Measurements from ENCODE around the gene LEKR1. TPM values are rescaled to one million over a fixed set of nuclear protein-coding genes. Genes with fewer than 3 reads are reported as not detected.

Gene LEKR1
- total RNA-seq, 1 experiment from 2014 or later, result 0.90 TPM

DNA sequence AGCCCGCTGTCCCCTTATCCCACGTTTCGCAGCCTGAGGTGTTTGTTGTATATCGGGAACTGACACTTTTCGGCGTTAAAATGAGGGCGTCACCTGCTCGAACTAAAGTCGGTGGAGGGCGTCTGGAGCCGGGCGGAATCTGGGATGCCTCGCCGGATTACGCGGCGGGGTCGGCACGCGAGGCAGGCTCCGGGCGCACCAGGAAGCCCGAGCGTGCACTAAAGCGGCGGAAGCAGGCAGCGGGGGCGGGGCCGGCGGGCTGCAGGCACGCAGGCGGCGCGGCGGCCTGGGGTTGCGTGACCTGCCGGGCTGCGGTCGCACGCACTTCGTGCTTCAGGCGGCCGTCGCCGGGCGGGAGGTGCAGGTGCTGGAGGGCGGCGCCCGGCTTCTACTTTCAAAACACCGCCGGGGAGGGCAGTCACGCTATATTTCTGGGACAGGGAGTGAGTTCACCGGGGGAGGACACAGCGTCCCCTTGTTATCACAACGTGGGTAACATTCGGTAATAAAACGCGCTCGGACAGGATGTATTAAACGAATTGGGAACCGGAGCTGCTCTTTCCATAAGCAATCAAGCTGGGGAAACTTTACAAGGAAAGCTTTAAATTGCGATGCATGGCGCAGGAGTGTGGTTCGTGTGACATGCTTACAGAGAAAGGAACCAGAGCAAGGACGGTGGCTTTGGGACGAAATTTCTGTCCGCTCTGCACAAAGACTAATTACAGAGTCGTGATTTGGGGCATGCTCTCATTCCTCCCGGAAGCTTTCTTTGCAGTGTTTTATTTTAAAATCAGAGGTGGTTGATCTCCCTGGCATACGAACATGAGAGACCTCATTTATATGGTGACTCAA lies 9.1 kb upstream of the LEKR1 start:
- peak; percentile 89 for DNase-seq (ENCODE audit: low spot score)
- ChIA-PET CTCF (no interaction called here), POLR2A (ENCODE audit: low non-redundant PET) (no interaction called here)
- no peak for TF ChIP-seq EZH2 (IDR thresholded peaks at IDR 0.05; ENCODE audit: borderline replicate concordance, low read depth, low read length, poor library complexity, severe bottlenecking)
- TF ChIP-seq, protein P1, sequence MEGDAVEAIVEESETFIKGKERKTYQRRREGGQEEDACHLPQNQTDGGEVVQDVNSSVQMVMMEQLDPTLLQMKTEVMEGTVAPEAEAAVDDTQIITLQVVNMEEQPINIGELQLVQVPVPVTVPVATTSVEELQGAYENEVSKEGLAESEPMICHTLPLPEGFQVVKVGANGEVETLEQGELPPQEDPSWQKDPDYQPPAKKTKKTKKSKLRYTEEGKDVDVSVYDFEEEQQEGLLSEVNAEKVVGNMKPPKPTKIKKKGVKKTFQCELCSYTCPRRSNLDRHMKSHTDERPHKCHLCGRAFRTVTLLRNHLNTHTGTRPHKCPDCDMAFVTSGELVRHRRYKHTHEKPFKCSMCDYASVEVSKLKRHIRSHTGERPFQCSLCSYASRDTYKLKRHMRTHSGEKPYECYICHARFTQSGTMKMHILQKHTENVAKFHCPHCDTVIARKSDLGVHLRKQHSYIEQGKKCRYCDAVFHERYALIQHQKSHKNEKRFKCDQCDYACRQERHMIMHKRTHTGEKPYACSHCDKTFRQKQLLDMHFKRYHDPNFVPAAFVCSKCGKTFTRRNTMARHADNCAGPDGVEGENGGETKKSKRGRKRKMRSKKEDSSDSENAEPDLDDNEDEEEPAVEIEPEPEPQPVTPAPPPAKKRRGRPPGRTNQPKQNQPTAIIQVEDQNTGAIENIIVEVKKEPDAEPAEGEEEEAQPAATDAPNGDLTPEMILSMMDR (conservative IDR thresholded peaks at IDR 0.05; ENCODE audit: low read depth, low read length), result no peak; the same call in 1 of the 2 replicates
- TSS peak; percentile 95 for BruUV-seq (replicated peaks)
- peak overlapping the region; percentile 49 for H3K4me3 ChIP-seq (ENCODE audit: low read depth, low read length, poor library complexity, severe bottlenecking)
- no peaks in the 10 kb centered on the region for H3K9me3 ChIP-seq (ENCODE audit: low read depth, low read length, poor library complexity, severe bottlenecking)
- intact Hi-C loops (cut with micrococcal nuclease; ENCODE audit: unreplicated experiment), result loop anchor here (5.0 kb wide), 2 partner anchors 140 to 265 kb away; no protein-coding TSS in a partner anchor
- peaks cover 54% of the 10 kb centered on the region for H3K4me1 ChIP-seq (ENCODE audit: insufficient read depth, low read length, poor library complexity, severe bottlenecking)
- H3K27me3 ChIP-seq (replicated peaks; ENCODE audit: insufficient read depth, low read depth, low read length, poor library complexity), result no peaks in the 10 kb centered on the region
- no peaks in the 10 kb centered on the region for H3K36me3 ChIP-seq (ENCODE audit: insufficient read depth, low read length, poor library complexity, severe bottlenecking)
- H3K27ac ChIP-seq (ENCODE audit: low read depth, low read length, poor library complexity, severe bottlenecking), result peak overlapping the region; percentile 63

DNA sequence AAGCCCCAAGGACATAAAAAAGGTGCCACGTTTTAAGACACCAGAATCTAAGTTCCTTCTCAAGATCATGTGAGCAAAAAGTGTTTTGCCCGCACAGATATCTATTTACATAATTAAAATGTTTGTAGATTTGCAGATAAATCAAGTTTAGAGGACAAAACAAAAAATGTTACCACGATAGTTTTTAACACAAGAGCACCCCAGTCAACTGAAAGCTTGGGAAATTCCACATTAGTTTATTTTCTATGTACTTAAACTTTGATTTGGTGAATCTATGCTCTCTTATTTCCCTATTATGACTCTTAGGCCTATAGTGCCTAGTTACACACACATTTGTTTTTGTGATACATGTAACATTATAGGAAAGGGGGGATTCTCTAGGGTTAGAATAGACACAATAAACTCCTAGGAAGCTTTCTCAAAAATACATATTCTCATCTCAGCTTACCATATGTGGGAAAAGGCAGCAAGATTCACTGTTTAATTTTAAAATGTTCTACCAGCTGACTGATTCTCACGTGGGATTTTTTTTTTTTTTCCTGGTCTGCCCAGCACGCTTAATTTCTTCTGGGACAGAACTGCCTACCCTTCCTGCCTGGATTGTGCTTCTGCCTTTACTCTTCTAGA lies 8.4 kb upstream of the LEKR1 start:
- TF ChIP-seq, protein P1 (conservative IDR thresholded peaks at IDR 0.05; ENCODE audit: low read depth, low read length), result no peak
- TF ChIP-seq EZH2 (IDR thresholded peaks at IDR 0.05; ENCODE audit: borderline replicate concordance, low read depth, low read length, poor library complexity, severe bottlenecking), result no peak
- H3K9me3 ChIP-seq (ENCODE audit: low read depth, low read length, poor library complexity, severe bottlenecking), result no peaks in the 10 kb centered on the region
- peak overlapping the region; percentile 63 for H3K27ac ChIP-seq (ENCODE audit: low read depth, low read length, poor library complexity, severe bottlenecking)
- peak overlapping the region; percentile 49 for H3K4me3 ChIP-seq (ENCODE audit: low read depth, low read length, poor library complexity, severe bottlenecking)
- BruUV-seq (replicated peaks), result no TSS peak
- no peaks in the 10 kb centered on the region for H3K27me3 ChIP-seq (replicated peaks; ENCODE audit: insufficient read depth, low read depth, low read length, poor library complexity)
- H3K36me3 ChIP-seq (ENCODE audit: insufficient read depth, low read length, poor library complexity, severe bottlenecking), result no peaks in the 10 kb centered on the region
- DNase-seq (ENCODE audit: low spot score), result no peak
- peaks cover 54% of the 10 kb centered on the region for H3K4me1 ChIP-seq (ENCODE audit: insufficient read depth, low read length, poor library complexity, severe bottlenecking)
- intact Hi-C loops (cut with micrococcal nuclease; ENCODE audit: unreplicated experiment), result loop anchor here (5.0 kb wide), 2 partner anchors 140 to 265 kb away; no protein-coding TSS in a partner anchor
- CTCF ChIA-PET, result no interaction called here
- POLR2A ChIA-PET (ENCODE audit: low non-redundant PET), result no interaction called here

DNA sequence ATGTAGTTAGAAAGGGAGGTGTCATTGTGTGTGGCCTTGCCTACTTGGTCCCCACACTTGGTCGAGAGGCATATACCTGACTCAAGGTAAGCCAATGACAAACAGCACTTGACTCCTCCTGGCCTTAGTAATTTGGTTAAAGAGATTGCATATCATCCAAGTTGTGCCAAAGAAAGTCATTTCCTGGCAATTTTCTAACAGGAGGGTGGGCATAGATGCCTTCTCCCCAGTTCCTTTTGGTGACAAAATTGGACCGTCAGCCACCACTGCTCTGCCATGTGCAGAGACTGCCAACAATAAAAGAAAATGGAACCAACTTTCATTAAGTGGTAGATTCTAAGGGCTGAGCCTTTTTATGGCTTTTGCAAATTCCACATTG lies 7.9 kb upstream of the LEKR1 start:
- POLR2A ChIA-PET (ENCODE audit: low non-redundant PET), result interaction anchor here (0.7 kb wide), 1 partner anchor 646 kb away, joined by 3 read pairs; no protein-coding TSS in a partner anchor
- H3K27ac ChIP-seq (ENCODE audit: low read depth, low read length, poor library complexity, severe bottlenecking), result peak overlapping the region; percentile 63
- no peaks in the 10 kb centered on the region for H3K9me3 ChIP-seq (ENCODE audit: low read depth, low read length, poor library complexity, severe bottlenecking)
- no peak overlapping the region for H3K4me3 ChIP-seq (ENCODE audit: low read depth, low read length, poor library complexity, severe bottlenecking)
- H3K4me1 ChIP-seq (ENCODE audit: insufficient read depth, low read length, poor library complexity, severe bottlenecking), result peaks cover 56% of the 10 kb centered on the region
- no TSS peak for BruUV-seq (replicated peaks)
- no peaks in the 10 kb centered on the region for H3K27me3 ChIP-seq (replicated peaks; ENCODE audit: insufficient read depth, low read depth, low read length, poor library complexity)
- H3K36me3 ChIP-seq (ENCODE audit: insufficient read depth, low read length, poor library complexity, severe bottlenecking), result no peaks in the 10 kb centered on the region
- TF ChIP-seq, protein P1 (conservative IDR thresholded peaks at IDR 0.05; ENCODE audit: low read depth, low read length), result no peak
- TF ChIP-seq EZH2 (IDR thresholded peaks at IDR 0.05; ENCODE audit: borderline replicate concordance, low read depth, low read length, poor library complexity, severe bottlenecking), result no peak
- intact Hi-C loops (cut with micrococcal nuclease; ENCODE audit: unreplicated experiment), result loop anchor here (5.0 kb wide), 2 partner anchors 141 to 264 kb away; no protein-coding TSS in a partner anchor
- CTCF ChIA-PET, result no interaction called here
- peak; percentile 23 for DNase-seq (ENCODE audit: low spot score)

Data from A673 (cell line).